Stimulated activated CD8-positive, alpha-beta memory T cell treated with anti-CD3 and anti-CD28 coated beads, Interleukin-7, amount 100 ng/mL, for 48 hours (primary cell): Measurements from ENCODE around the gene ATAD3A.
A peak's percentile ranks its signal among the peaks of the same experiment; 100 is the strongest.
"Not testable (repeated sequence)": the region's sequence is repeated elsewhere in the genome, so short reads cannot be mapped to it uniquely, and the experiment has no call there.

ENCODE experiments used
- DNase-seq, 2 donors: peaks; one replicate each; pipeline ENCODE4 v3.0.0-alpha.2; 2020; ENCODE audit warnings: low read depth in 1 of 2; ENCODE audit errors: extremely low read depth in 1 of 2

ATAD3A gene

GRCh38 chr1:1489231-1489630 lies 22.7 kb upstream of the ATAD3A start:
- no peak for DNase-seq

- DNase-seq = no peak
Observed at GRCh38 chr1:1489861-1490260, 22.1 kb upstream of the ATAD3A start.

GRCh38 chr1:1490633-1491230 lies 21.2 kb upstream of the ATAD3A start:
- DNase-seq = no peak

GRCh38 chr1:1491601-1492000 lies 20.4 kb upstream of the ATAD3A start:
- no peak for DNase-seq

- not testable (repeated sequence) for DNase-seq
Observed at GRCh38 chr1:1494311-1494710, 17.7 kb upstream of the ATAD3A start.

GRCh38 chr1:1495461-1495975 lies 16.4 kb upstream of the ATAD3A start:
- DNase-seq = not testable (repeated sequence)

GRCh38 chr1:1504777-1505365 lies 7.1 kb upstream of the ATAD3A start:
- DNase-seq = peak; percentile 33 to 63

- not testable (repeated sequence) for DNase-seq
Observed at GRCh38 chr1:1505366-1505798, 6.6 kb upstream of the ATAD3A start.

GRCh38 chr1:1505801-1506200 lies 6.2 kb upstream of the ATAD3A start:
- DNase-seq = not testable (repeated sequence)

GRCh38 chr1:1507305-1507704 lies 4.7 kb upstream of the ATAD3A start:
- DNase-seq = no peak

GRCh38 chr1:1508775-1509464 lies 3.0 kb upstream of the ATAD3A start:
- DNase-seq = not testable (repeated sequence)

- DNase-seq = not testable (repeated sequence)
Observed at GRCh38 chr1:1509465-1509850, 2.5 kb upstream of the ATAD3A start.

- DNase-seq = no peak
Observed at GRCh38 chr1:1510912-1511532, 940 bp upstream of the ATAD3A start.

GRCh38 chr1:1512425-1512824 lies 463 bp downstream of the ATAD3A start:
- DNase-seq = peak in 1 of 2 donors; percentile 13

- not testable (repeated sequence) for DNase-seq
Observed at GRCh38 chr1:1513675-1514074, 1.7 kb downstream of the ATAD3A start.

GRCh38 chr1:1514376-1514775 lies 2.4 kb downstream of the ATAD3A start:
- not testable (repeated sequence) for DNase-seq

GRCh38 chr1:1516923-1517322 lies 5.0 kb downstream of the ATAD3A start:
- not testable (repeated sequence) for DNase-seq

- no peak for DNase-seq
Observed at GRCh38 chr1:1517973-1518620, 6.1 kb downstream of the ATAD3A start.

GRCh38 chr1:1518621-1519007 lies 6.7 kb downstream of the ATAD3A start:
- not testable (repeated sequence) for DNase-seq

GRCh38 chr1:1519805-1520505 lies 8.0 kb downstream of the ATAD3A start:
- DNase-seq = not testable (repeated sequence)
